Mucosa of gallbladder (tissue), 1 donor: ENCODE data around the gene KRTAP5-4. TPM values are rescaled to one million over a fixed set of nuclear protein-coding genes. Genes with fewer than 3 reads are reported as not detected.
A peak's percentile ranks its signal among the peaks of the same experiment; 100 is the strongest.
"Not testable (repeated sequence)": the region's sequence is repeated elsewhere in the genome, so short reads cannot be mapped to it uniquely, and the experiment has no call there.

Experiments
- DNase-seq: peaks from one replicate; pipeline ENCODE4 v3.0.0-alpha.2; 2020; ENCODE audit warnings: low spot score
- total RNA-seq: library from RNA; stranded (reverse); gene quantifications from one replicate; pipeline ENCODE4 v1.2.1, GENCODE V29; 2021
- donor health status: DM: no; HTN: no; CAD: no.

The KRTAP5-4 gene
- total RNA-seq, 1 donor from 2014 or later, result not detected

- peak; percentile 71 for DNase-seq
These were observed 31.0 kb upstream of the KRTAP5-4 start for GRCh38 chr11:1652771-1653540.

GRCh38 chr11:1652442-1652770, 30.5 kb upstream of the KRTAP5-4 start:
- no peak for DNase-seq

GRCh38 chr11:1652026-1652425, 30.1 kb upstream of the KRTAP5-4 start:
- DNase-seq, result no peak

- DNase-seq, result no peak
These were observed 29.6 kb upstream of the KRTAP5-4 start for GRCh38 chr11:1651411-1651980.

GRCh38 chr11:1650918-1651262, 29.0 kb upstream of the KRTAP5-4 start:
- DNase-seq, result no peak

GRCh38 chr11:1650034-1650917, 28.3 kb upstream of the KRTAP5-4 start:
- DNase-seq, result no peak

- no peak for DNase-seq
These were observed 26.9 kb upstream of the KRTAP5-4 start for GRCh38 chr11:1648653-1649420.

GRCh38 chr11:1647901-1648652, 26.1 kb upstream of the KRTAP5-4 start:
- DNase-seq, result no peak

GRCh38 chr11:1646540-1646939, 24.6 kb upstream of the KRTAP5-4 start:
- DNase-seq, result not testable (repeated sequence)

- DNase-seq, result no peak
These were observed 23.5 kb upstream of the KRTAP5-4 start for GRCh38 chr11:1645357-1645821.

- DNase-seq, result no peak
These were observed 22.8 kb upstream of the KRTAP5-4 start for GRCh38 chr11:1644601-1645356.

- no peak for DNase-seq
These were observed 21.3 kb upstream of the KRTAP5-4 start for GRCh38 chr11:1643146-1643690.

- no peak for DNase-seq
These were observed 20.6 kb upstream of the KRTAP5-4 start for GRCh38 chr11:1642288-1643145.

- DNase-seq, result no peak
These were observed 19.2 kb upstream of the KRTAP5-4 start for GRCh38 chr11:1641096-1641495.

GRCh38 chr11:1640076-1640946, 18.4 kb upstream of the KRTAP5-4 start:
- DNase-seq, result no peak

GRCh38 chr11:1639666-1640065, 17.7 kb upstream of the KRTAP5-4 start:
- no peak for DNase-seq

GRCh38 chr11:1639102-1639620, 17.2 kb upstream of the KRTAP5-4 start:
- DNase-seq, result peak; percentile 36

- no peak for DNase-seq
These were observed 16.4 kb upstream of the KRTAP5-4 start for GRCh38 chr11:1638344-1638743.
